GM12872 (cell line): Measurements from ENCODE around the gene PPP2R2D.

ENCODE experiments used
- CTCF ChIP-seq: IDR thresholded peaks from 3 replicates; pipeline ENCODE4 v1.5.1; 2011; ENCODE audit warnings: low read depth, mild to moderate bottlenecking, low read length, moderate library complexity; ENCODE audit not compliant: insufficient read depth

PPP2R2D gene

GRCh38 chr10:131912620-131913019, 11.8 kb downstream of the PPP2R2D start:
- TF ChIP-seq CTCF: no peak

- no peak for TF ChIP-seq CTCF
These were observed 14.7 kb downstream of the PPP2R2D start for GRCh38 chr10:131915484-131915883.

GRCh38 chr10:131915990-131916766, 15.4 kb downstream of the PPP2R2D start:
- no peak for TF ChIP-seq CTCF

GRCh38 chr10:131920151-131920550, 19.3 kb downstream of the PPP2R2D start:
- no peak for TF ChIP-seq CTCF

GRCh38 chr10:131920693-131921092, 19.9 kb downstream of the PPP2R2D start:
- no peak for TF ChIP-seq CTCF

- TF ChIP-seq CTCF: no peak
These were observed 20.4 kb downstream of the PPP2R2D start for GRCh38 chr10:131921184-131921583.

GRCh38 chr10:131923038-131923756, 22.4 kb downstream of the PPP2R2D start:
- no peak for TF ChIP-seq CTCF
